GM21526 (cell line): Measurements from ENCODE around the gene IRF9.

Experiments
- ATAC-seq: cut with Tn5 transposase; IDR thresholded peaks from one replicate; pipeline ENCODE4 v1.9.1; 2021; ENCODE audit warnings: moderate library complexity; ENCODE audit not compliant: unreplicated experiment, low FRiP score

IRF9 gene

DNA sequence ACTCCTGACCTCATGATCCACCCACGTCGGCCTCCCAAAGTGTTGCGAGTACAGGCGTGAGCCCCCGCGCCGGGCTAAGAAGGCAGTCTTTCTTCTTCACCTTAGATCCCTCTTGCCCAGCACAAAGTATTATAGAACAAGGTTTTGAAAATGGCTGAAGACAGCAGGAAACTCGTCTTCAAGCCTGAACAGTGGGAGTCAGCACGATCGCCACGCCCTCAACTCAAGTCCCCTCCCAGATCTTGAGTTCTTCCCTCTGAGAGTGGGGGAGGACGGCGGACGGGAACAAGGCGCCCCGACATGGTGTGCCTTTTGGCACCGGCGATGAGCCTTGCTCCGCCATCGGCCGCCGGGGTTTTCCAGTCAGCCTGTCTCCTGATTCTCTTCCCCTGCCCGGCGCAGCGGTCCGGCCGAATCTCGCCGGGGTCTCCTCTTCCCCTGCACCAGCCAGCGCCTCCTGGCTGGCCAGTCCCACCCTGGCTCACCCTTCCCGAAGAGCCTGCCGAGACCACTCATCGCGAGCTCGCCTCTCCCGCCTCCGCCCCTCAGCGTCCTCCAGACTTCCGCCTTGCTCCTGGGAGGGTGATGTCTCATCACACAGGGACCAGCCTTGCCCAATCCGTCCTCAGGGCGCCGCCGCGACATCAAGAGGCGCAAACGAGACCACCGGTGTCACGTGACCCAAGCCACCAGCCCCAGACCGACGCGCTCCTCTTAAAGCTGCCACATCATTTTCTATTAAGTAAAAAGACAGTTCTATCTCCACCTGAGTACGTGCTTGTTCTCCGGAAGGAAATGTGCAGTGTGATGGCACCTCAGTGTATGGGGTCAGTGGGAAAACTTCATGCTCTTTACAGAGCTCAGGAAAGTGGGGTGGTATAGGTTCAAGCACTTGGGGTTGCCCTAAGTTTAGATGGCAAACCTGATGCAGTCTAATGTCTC lies 52.1 kb downstream of the IRF9 start, which contains the start of gene CHMP4A:
Gene CHMP4A, minus strand, starts transcription at position 565 of the 942 bp plus-strand sequence. Its CDS starts 49 bp downstream, at position 516.
- peak; percentile 77 for ATAC-seq

DNA sequence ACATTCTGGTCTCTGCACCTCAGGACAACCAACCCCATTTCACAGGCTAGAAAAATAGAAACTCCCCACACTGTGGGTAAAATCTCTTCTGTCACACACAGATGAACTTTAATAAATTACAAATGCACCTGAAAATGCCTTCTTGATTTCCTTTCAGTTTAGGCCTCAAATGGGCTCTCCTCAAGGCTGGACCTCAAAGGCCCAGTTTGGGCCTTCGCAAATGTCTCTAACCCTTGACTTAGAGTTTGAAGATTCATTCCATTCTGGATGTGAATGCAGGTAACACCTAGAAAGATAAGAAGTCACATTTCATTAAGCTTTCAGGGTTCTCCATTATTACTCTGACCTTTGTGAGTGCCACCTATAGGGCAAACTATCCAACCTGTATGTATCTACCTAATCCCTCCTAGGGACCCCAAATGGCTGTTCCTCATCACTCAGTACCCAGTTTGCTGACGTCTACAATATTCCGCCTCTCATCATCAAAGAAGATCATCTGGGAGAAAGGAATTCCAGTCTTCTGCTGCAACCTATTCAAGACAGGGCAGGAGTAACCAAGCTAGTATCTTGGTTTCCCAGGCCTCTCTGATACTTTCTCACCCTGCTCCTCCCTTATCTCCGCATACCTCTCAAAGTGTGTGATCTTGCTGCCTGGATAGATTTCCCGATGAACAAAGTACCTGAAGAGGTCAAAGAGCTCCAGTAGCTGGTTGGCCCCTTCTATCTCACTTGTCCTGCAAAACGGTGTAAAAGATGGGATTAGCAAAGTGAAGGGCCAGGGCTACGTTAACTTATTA lies 53.0 kb downstream of the IRF9 start:
- ATAC-seq: no peak

DNA sequence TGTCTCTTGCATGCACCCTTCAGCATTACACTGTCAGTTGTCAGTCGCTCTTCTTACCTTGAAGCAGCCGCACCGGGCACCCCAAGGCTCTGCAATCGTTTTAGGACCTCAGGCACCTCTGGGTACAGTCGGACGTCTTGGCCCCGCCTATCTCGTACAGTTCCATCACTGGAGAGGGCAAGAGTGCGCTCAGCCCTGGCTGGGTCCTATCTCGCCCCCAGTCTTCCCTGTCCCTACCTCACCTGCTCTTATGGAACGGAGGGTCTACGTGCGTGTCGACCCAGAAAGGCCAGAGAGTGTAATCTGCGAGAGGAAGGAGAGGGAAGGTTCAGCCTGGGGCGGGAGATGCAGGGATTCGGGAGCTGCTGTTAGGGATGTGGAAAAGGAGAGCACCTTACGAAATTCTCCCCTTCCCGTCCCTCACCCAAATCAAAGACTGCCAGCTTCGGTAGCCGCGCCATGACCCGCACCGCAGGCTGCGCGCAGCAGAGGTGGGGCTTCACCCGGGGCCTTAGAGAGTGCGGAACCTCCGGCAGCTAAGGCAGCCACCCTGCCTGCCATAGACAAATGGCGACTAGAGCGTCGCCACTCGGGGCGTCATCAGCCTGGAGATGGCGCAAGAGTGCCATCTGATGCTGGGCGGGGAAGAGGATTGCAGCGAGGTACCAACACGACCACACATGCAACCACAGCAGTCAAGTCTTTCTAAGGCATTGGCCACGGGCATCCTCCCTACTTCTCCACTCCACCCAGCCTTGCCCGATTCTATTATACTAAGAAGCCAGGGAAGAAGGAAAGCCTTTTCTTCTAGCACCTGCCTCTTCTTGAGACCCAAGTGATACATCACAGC lies 54.7 kb downstream of the IRF9 start, which contains the start of gene MDP1:
Gene MDP1, minus strand, starts transcription at position 572 of the 850 bp plus-strand sequence. Its CDS starts 111 bp downstream, at position 461.
- peak; percentile 61 for ATAC-seq
